H1 (cell line): Measurements from ENCODE around the gene AP5Z1. TPM values are rescaled to one million over a fixed set of nuclear protein-coding genes. Genes with fewer than 3 reads are reported as not detected.

Experiments used
- CEBPB ChIP-seq: IDR thresholded peaks from 2 replicates; pipeline ENCODE4 v1.6.1; 2012; ENCODE audit warnings: low read depth, low read length
- CHD7 ChIP-seq: fragments of 300-600 bp; sonication (generic); IDR thresholded peaks from 2 replicates; pipeline ENCODE4 v1.7.1; 2012; ENCODE audit warnings: low read length, moderate library complexity, mild to moderate bottlenecking, inconsistent platforms; ENCODE audit not compliant: insufficient replicate concordance
- RAD21 ChIP-seq, 2 experiments: IDR thresholded peaks in 1 of 2; conservative IDR thresholded peaks in 1 of 2; 2 replicates each; pipeline ENCODE4 v1.6.1; 2011; ENCODE audit warnings: low read depth in 2 of 2, low read length in 2 of 2, improper control_type of control experiment in 1 of 2, inconsistent platforms in 1 of 2, mild to moderate bottlenecking in 1 of 2, moderate library complexity in 1 of 2
- SAP30 ChIP-seq: fragments of 300-600 bp; sonication (generic); IDR thresholded peaks from 2 replicates; pipeline ENCODE4 v1.7.1; 2012; ENCODE audit warnings: low read length, moderate library complexity, mild to moderate bottlenecking, inconsistent platforms; ENCODE audit not compliant: insufficient read depth, insufficient replicate concordance
- YY1 ChIP-seq: IDR thresholded peaks from 2 replicates; pipeline ENCODE4 v1.6.1; 2011; ENCODE audit warnings: low read depth, mild to moderate bottlenecking, low read length
- polyA plus RNA-seq, 7 experiments: library from polyadenylated mRNA; depleted of rRNA in 3 of 7; stranded (reverse) in 5 of 7; unstranded in 2 of 7; fragments of >200 nt in 5 of 7; fragments of 200-250 nt in 2 of 7; gene quantifications; 1 replicate in 5 of 7; 2 replicates in 1 of 7; 4 replicates in 1 of 7; pipeline versions ENCODE4 v1.2.1 to v1.2.3, GENCODE V29; 2011 to 2013; ENCODE audit warnings: missing spikeins in 2 of 7, mixed read lengths in 2 of 7
- total RNA-seq: library from RNA; stranded (reverse); fragmentation: NEBNext Ultra II Directional; extraction: Animal tissue kit (Norgen Biotek cat#: 25700); gene quantifications from 2 replicates; pipeline ENCODE4 v1.2.1, GENCODE V29; 2021

AP5Z1 gene
- total and polyA plus RNA-seq, 2 of the 8 experiments (the other 6 are each of a cell fraction or from before 2014, with no cell fraction given) = 24.0 to 24.7 TPM

- TF ChIP-seq CHD7 (no peak), RAD21 (IDR thresholded peaks at IDR 0.05 in 1 of 2, conservative IDR thresholded peaks at IDR 0.05 in 1 of 2; ENCODE audit: low read depth in 2 of 2, low read length in 2 of 2) (no peak), SAP30 (no peak), YY1 (no peak), CEBPB (no peak)
Measured at GRCh38 chr7:4783292-4783652, 7.8 kb downstream of the AP5Z1 start (continued).
